ENCODE data around the gene TSPAN3.

GRCh38 chr15:77096541-77096940, 25.6 kb upstream of the TSPAN3 start:
- TF ChIP-seq CTCF (IDR thresholded peaks at IDR 0.05) (no peak), POLR2A (IDR thresholded peaks at IDR 0.05) (no peak), POLR2AphosphoS5 (IDR thresholded peaks at IDR 0.05; ENCODE audit: insufficient read depth in 1 of 2, low read depth in 1 of 2) (no peak)

Data from vagina (tissue), 2 donors.